ENCODE data around the gene PYGM.

DNA sequence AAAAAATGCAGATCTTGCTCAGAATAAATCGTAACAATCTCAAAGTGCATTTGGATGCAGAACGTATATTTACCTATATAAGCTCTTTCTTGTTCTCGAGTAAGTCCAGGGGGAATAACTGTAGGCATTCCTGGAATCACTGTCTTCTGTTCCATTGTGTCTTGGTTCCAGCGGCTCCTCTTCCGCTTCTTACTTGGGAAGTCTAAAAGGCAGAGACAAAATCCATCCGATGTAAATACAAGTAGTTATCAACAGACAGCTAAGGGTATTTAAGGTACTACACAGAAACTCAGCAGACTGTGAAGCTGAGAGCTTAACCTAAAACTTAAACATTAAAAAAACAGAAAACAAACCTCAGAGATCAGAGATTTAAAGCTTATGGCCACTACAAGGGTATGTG lies 16.7 kb upstream of the PYGM start:
- TF ChIP-seq, protein P1, sequence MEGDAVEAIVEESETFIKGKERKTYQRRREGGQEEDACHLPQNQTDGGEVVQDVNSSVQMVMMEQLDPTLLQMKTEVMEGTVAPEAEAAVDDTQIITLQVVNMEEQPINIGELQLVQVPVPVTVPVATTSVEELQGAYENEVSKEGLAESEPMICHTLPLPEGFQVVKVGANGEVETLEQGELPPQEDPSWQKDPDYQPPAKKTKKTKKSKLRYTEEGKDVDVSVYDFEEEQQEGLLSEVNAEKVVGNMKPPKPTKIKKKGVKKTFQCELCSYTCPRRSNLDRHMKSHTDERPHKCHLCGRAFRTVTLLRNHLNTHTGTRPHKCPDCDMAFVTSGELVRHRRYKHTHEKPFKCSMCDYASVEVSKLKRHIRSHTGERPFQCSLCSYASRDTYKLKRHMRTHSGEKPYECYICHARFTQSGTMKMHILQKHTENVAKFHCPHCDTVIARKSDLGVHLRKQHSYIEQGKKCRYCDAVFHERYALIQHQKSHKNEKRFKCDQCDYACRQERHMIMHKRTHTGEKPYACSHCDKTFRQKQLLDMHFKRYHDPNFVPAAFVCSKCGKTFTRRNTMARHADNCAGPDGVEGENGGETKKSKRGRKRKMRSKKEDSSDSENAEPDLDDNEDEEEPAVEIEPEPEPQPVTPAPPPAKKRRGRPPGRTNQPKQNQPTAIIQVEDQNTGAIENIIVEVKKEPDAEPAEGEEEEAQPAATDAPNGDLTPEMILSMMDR (IDR thresholded peaks at IDR 0.05; ENCODE audit: insufficient read depth, low read length), result no peak
- TF ChIP-seq SPI1 (IDR thresholded peaks at IDR 0.05; ENCODE audit: borderline replicate concordance, low read depth), result no peak
- TF ChIP-seq POLR2AphosphoS5 (IDR thresholded peaks at IDR 0.05; ENCODE audit: low read depth), result no peak
- TF ChIP-seq, protein P2, sequence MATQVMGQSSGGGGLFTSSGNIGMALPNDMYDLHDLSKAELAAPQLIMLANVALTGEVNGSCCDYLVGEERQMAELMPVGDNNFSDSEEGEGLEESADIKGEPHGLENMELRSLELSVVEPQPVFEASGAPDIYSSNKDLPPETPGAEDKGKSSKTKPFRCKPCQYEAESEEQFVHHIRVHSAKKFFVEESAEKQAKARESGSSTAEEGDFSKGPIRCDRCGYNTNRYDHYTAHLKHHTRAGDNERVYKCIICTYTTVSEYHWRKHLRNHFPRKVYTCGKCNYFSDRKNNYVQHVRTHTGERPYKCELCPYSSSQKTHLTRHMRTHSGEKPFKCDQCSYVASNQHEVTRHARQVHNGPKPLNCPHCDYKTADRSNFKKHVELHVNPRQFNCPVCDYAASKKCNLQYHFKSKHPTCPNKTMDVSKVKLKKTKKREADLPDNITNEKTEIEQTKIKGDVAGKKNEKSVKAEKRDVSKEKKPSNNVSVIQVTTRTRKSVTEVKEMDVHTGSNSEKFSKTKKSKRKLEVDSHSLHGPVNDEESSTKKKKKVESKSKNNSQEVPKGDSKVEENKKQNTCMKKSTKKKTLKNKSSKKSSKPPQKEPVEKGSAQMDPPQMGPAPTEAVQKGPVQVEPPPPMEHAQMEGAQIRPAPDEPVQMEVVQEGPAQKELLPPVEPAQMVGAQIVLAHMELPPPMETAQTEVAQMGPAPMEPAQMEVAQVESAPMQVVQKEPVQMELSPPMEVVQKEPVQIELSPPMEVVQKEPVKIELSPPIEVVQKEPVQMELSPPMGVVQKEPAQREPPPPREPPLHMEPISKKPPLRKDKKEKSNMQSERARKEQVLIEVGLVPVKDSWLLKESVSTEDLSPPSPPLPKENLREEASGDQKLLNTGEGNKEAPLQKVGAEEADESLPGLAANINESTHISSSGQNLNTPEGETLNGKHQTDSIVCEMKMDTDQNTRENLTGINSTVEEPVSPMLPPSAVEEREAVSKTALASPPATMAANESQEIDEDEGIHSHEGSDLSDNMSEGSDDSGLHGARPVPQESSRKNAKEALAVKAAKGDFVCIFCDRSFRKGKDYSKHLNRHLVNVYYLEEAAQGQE (IDR thresholded peaks at IDR 0.05; ENCODE audit: insufficient replicate concordance, low read depth), result no peak
- TF ChIP-seq GABPA (IDR thresholded peaks at IDR 0.05; ENCODE audit: low read depth), result no peak

All from HL-60 (cell line).